SK-N-MC (cell line): Measurements from ENCODE around the gene LRBA.

Experiments used
- DNase-seq: peaks from one replicate; pipeline ENCODE4 v3.0.0-alpha.2; 2011; ENCODE audit warnings: low read depth, low spot score
- H3K27ac ChIP-seq: fragments of 200-600 bp; sonication (generic); 2 replicates; pipeline ENCODE4 v1.5.1; 2016; ENCODE audit warnings: mixed run types
- H3K36me3 ChIP-seq: fragments of 200-600 bp; sonication (generic); 2 replicates; pipeline ENCODE4 v1.6.1; 2017; ENCODE audit warnings: antibody characterized with exemption, low read length, mixed read lengths; ENCODE audit not compliant: insufficient read depth
- H3K4me3 ChIP-seq: fragments of 200-600 bp; sonication (generic); 2 replicates; pipeline ENCODE4 v1.5.1; 2016
- H3K9ac ChIP-seq: fragments of 200-600 bp; sonication (generic); 2 replicates; pipeline ENCODE4 v1.8.0; 2017; ENCODE audit warnings: mixed run types, mixed read lengths; ENCODE audit not compliant: insufficient read length
- H3K9me3 ChIP-seq: fragments of 200-600 bp; sonication (generic); 2 replicates; pipeline ENCODE4 v1.6.1; 2017; ENCODE audit warnings: low read depth, mild to moderate bottlenecking, antibody characterized with exemption, low read length, moderate library complexity, mixed read lengths
- EZH2 ChIP-seq: fragments of 200-600 bp; sonication (generic); IDR thresholded peaks from one replicate; pipeline ENCODE4 v1.6.1; 2017; ENCODE audit warnings: antibody characterized with exemption
- FOXP2 ChIP-seq: optimal IDR thresholded peaks from 2 replicates; pipeline ENCODE3; 2011; ENCODE audit warnings: mild to moderate bottlenecking, moderate library complexity; ENCODE audit not compliant: insufficient read depth; ENCODE audit errors: extremely low read length, control extremely low read depth
- POLR2AphosphoS5 ChIP-seq: IDR thresholded peaks from 2 replicates; pipeline ENCODE4 v1.6.1; 2012; ENCODE audit warnings: mild to moderate bottlenecking, low read depth, low read length, borderline replicate concordance

The LRBA gene

DNA sequence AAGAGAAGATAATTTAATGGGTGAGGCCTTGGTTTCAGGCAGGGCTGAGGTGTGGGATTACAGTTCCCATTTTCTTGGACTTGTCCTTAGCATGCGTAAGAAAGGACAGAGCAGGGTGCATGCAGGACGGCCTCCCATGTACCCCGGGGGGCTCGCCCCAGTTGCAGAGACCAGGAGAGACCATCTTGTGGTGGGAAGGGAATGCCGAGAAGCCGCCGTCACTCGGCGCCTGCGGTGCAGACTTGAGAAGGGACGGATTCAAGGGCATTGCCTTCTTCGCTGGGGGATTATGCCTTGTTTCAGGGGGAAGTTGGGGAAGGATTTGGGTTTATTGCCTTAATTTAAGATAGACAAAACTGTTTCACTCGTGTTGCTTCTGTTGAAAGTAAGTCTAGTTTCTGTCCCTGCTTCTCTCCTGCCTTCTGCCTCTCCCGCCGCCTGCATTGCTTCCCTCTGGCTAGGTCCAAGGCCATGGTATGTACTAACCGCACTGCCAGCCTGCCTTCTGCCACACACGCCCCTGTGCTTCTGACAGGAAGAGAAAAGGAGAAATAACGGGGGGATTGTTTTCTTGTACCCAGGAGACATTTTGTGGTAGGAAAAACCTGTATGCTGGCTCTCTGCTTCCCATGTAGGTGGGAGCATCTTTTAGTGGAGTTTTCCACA lies 761.0 kb downstream of the LRBA start:
- no peak for DNase-seq
- no peak overlapping the region for H3K4me3 ChIP-seq
- no peak overlapping the region for H3K27ac ChIP-seq
- H3K36me3 ChIP-seq = no peaks in the 10 kb centered on the region
- TF ChIP-seq FOXP2 (no peak), EZH2 (no peak), POLR2AphosphoS5 (no peak)
- H3K9ac ChIP-seq = no peak overlapping the region
- H3K9me3 ChIP-seq = no peaks in the 10 kb centered on the region

DNA sequence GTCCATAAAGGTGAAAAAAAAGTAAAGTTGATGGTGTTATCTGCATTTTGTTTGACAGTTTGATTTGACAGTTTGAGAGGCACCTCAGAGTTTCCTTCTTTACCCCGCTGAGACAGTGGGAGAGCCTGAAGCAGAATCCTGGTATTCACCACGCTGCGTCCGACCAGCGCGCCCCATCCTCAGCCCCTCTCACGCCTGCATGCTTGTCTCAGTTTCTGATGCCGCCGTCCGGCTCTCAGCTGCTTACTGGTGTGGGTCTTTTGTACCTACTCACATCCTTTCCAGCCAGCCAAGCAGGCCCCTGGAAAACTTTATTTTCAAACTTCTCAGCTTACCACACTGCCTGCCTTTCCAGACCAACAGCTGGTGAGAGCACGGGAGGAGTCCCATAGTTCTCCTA lies 761.7 kb downstream of the LRBA start:
- no peak for DNase-seq
- no peak for TF ChIP-seq POLR2AphosphoS5
- TF ChIP-seq FOXP2 = no peak
- TF ChIP-seq EZH2 = no peak

DNA sequence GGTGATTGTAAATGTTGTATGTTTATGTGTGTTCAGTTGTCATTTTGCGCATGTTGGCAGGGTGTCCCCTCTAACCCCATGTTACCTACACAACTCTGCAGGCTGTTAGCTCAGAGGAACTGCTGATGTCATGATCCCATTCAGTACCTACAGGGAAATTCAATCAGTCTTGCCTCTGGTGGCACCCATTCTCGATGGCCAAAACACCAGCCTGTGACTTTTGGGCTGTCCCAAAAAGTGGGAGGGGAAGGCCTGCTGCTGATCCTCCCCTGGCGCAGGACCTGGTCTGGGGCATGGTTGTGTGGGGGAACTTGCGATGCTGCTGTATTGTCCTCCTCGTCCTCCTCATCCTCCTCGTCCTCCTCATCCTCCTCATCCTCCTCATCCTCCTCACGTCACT lies 762.3 kb downstream of the LRBA start:
- Histone ChIP-seq H3K9ac (no peak overlapping the region), H3K4me3 (no peak overlapping the region), H3K36me3 (no peaks in the 10 kb centered on the region), H3K27ac (no peak overlapping the region), H3K9me3 (no peaks in the 10 kb centered on the region)
- TF ChIP-seq FOXP2 = no peak
- TF ChIP-seq EZH2 = no peak
- TF ChIP-seq POLR2AphosphoS5 = no peak
- DNase-seq = no peak

More for the DNA sequence above, 761.7 kb downstream of the LRBA start:
- Histone ChIP-seq H3K36me3 (no peaks in the 10 kb centered on the region), H3K27ac (no peak overlapping the region), H3K4me3 (no peak overlapping the region), H3K9me3 (no peaks in the 10 kb centered on the region), H3K9ac (no peak overlapping the region)

DNA sequence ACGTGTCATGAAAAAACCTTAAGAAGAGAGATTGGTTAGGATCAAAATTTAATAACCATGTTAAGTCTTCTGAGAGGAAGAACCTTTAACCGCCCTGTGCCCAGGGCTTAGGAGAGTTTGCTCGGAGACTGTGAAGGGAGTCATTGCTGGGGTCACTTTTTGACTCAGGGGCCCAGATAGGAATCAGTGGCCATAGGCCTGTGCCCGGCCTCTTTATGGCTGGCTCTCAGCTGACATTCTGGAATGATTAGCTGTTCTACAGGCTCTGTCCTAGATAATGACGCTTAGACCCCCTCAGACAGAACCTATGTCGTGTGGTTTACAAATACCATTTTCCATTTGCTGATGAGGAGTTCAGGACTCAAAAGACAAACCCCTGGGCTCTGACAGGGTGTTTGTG lies 762.8 kb downstream of the LRBA start:
- Histone ChIP-seq H3K27ac (no peak overlapping the region), H3K36me3 (no peaks in the 10 kb centered on the region), H3K9me3 (no peaks in the 10 kb centered on the region), H3K9ac (no peak overlapping the region), H3K4me3 (no peak overlapping the region)
- TF ChIP-seq EZH2 (no peak), FOXP2 (no peak), POLR2AphosphoS5 (no peak)
- no peak for DNase-seq

DNA sequence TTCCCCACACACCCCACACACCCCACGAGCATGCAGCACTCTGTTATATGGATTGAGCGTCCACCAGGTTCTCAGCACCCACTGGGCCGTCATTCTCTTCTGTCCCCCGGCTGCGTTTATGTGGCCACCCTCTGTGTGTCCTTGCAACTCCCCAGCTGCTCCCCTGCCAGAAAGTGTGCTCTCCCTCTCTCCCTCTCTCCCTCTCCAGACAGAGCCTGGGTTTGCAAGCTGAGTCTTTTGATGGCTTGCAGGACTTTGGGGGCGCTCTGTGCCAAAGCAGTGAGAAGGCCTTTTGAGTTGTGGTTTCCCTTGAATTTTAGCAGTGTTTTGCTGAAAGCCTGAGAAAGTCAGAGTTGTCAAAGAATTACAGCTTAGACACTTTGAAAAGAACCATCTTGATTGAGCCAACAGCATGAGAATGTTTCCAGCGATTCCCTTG lies 763.3 kb downstream of the LRBA start:
- no peak for TF ChIP-seq POLR2AphosphoS5
- TF ChIP-seq EZH2 = no peak
- no peak for TF ChIP-seq FOXP2
- no peak for DNase-seq
- Histone ChIP-seq H3K36me3 (no peaks in the 10 kb centered on the region), H3K4me3 (no peak overlapping the region), H3K9ac (no peak overlapping the region), H3K27ac (peak overlapping the region; percentile 36; the same call in 1 of the 2 replicates), H3K9me3 (no peaks in the 10 kb centered on the region)

DNA sequence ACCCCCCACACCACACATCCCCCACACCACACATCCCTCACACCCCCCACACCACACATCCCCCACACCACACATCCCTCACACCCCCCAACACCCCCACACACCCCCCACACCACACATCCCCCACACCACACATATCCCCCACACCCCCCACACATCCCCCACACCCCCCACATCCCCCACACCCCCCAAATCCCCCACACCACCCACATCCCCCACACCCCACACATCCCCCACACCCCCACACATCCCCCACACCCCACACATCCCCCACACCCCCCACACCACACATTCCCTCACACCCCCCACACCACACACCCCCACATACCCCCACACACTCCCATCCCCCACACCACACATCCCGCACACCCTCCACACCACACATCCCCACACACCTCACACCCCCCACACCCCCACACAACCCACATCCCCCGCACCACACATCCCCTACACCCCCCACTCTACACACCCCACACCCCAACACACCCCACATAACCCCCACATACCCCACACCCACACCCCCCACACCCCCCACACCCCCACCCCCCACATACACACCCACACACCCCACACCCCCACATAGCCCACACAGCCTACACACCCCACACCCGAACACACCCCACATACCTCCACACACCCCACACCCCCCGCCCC lies 764.0 kb downstream of the LRBA start:
- TF ChIP-seq POLR2AphosphoS5 (no peak), FOXP2 (no peak), EZH2 (no peak)
- Histone ChIP-seq H3K4me3 (no peak overlapping the region), H3K9ac (no peak overlapping the region), H3K9me3 (no peaks in the 10 kb centered on the region), H3K27ac (no peak overlapping the region), H3K36me3 (no peaks in the 10 kb centered on the region)
- DNase-seq = no peak

DNA sequence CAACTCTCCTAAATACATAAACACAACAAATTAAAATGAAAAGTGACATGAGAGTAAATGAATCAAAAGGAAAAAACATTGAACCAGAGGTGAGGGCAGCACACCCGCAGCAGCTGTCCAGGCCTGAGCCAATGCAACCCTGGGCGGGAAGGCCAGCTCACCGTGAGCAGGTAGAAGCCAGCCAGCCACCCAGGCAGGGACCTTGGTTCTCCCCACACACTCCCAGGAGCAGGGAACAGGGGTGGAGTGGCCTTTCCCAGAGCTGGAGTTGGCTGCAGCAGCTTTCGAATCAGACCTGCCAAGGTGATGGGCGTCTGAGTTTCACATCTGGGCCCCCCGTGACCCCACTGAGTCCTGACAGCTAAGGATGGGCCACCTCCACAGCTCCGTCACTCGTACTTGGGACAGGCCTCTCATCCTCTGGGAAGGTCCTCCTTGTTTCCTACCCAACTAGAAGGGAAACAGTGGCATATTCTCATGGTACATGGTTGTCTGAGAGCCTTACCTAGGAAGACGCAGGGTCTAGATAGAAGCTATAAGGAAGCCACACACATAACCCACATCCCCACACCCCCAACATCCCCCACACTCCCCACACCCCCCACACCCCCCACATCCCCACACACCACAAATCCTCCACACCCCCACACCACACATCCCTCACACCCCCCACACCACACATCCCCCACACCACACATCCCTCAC lies 764.6 kb downstream of the LRBA start:
- no peak for TF ChIP-seq EZH2
- no peak for TF ChIP-seq FOXP2
- TF ChIP-seq POLR2AphosphoS5 = no peak
- no peak for DNase-seq
- no peaks in the 10 kb centered on the region for H3K36me3 ChIP-seq

DNA sequence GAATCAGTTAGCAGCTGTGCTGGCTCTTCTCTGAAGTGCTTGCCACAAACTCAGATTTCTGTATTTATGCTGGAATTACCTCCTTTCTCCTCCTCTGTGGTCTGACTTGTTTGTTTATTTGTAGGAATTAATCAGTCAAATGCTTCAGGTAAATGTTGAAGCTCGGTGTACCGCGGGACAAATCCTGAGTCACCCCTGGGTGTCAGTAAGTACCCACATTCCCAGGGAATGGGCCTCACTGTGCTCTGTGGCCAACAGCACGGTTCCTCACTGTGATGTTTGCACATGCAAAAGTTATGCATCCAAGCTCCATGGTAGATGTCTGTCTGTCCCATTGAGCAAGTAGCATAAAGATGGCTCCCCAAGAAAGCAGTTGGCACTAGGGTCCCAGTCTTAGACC lies 766.9 kb downstream of the LRBA start:
- H3K27ac ChIP-seq = no peak overlapping the region
- no peaks in the 10 kb centered on the region for H3K9me3 ChIP-seq
- H3K9ac ChIP-seq = no peak overlapping the region
- H3K36me3 ChIP-seq = no peaks in the 10 kb centered on the region
- no peak overlapping the region for H3K4me3 ChIP-seq
- no peak for DNase-seq
- TF ChIP-seq FOXP2 (no peak), EZH2 (no peak), POLR2AphosphoS5 (no peak)

More for the DNA sequence above, 764.6 kb downstream of the LRBA start:
- Histone ChIP-seq H3K27ac (no peak overlapping the region), H3K9me3 (no peaks in the 10 kb centered on the region), H3K4me3 (no peak overlapping the region), H3K9ac (no peak overlapping the region)

DNA sequence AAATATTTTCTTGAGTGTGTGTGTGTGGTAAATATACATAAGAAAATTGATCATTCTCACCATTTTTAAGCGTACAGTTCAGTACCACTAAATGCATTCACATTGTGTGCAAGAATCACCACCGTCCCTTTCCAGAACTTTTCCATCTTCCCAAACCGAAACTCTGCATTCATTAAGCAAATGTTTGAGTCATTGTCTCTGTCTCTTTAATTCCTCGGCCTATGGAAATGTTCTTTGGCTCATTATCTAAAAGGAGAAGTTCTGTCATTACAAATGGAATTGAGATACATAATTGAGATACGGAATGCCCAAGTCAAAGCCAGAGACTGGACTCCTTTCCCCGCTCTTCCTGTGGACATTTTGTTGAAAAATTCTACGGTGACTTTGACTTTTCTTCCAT lies 767.9 kb downstream of the LRBA start:
- DNase-seq = no peak
- Histone ChIP-seq H3K36me3 (no peaks in the 10 kb centered on the region), H3K4me3 (no peak overlapping the region), H3K27ac (no peak overlapping the region), H3K9ac (no peak overlapping the region), H3K9me3 (no peaks in the 10 kb centered on the region)
- no peak for TF ChIP-seq FOXP2
- no peak for TF ChIP-seq EZH2
- TF ChIP-seq POLR2AphosphoS5 = no peak
